GM18873 (cell line): ENCODE results near the gene PDCD2L.
"Not testable (repeated sequence)": the region's sequence is repeated elsewhere in the genome, so short reads cannot be mapped to it uniquely, and the experiment has no call there.

Experiments
- ATAC-seq: cut with Tn5 transposase; IDR thresholded peaks from one replicate; pipeline ENCODE4 v1.9.1; 2021; ENCODE audit warnings: mild to moderate bottlenecking, moderate library complexity, moderate number of reproducible peaks; ENCODE audit not compliant: unreplicated experiment, low FRiP score

Gene PDCD2L

DNA sequence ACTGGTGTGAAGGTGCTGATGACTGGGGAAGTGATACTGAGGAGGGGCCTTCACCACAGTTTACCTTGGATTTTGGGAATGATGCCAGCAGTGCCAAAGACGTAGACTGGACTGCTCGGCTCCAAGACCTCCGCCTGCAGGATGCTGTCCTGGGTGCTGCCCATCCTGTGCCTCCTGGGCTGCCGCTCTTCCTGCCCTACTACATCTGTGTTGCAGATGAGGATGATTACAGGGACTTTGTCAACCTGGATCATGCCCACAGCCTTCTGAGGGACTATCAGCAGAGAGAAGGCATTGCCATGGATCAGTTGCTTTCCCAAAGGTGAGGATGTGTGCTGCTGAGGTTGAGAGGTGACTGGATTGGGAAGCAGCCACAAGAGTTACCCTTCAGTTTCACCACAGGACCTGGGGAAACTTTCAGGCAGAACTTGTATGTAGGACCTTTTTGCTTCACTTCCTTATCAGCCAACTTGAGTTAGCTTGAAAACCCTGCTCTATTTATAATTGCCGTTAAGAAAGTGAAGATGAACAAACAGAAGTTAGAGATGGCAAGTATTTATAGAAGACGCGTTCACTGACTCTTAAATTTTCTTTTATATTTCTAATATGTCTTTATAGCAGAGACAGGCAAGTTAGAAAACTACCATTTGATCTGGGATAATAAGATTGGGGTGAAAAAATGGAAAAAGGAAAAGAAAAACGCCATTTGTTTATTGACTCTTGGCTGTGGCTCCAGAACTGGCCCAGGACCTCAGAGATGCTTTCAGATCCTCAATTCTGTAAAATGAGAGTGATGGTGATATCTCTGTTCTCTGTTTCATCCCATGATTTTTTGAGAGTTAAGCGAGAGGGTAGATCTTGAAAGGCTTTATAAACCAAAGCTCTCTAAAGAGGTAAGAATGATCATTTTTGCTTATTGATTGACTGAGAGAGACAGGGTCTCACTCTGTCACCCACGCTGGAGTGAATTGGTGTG, 5.3 kb downstream of the PDCD2L start:
- ATAC-seq: no peak

DNA sequence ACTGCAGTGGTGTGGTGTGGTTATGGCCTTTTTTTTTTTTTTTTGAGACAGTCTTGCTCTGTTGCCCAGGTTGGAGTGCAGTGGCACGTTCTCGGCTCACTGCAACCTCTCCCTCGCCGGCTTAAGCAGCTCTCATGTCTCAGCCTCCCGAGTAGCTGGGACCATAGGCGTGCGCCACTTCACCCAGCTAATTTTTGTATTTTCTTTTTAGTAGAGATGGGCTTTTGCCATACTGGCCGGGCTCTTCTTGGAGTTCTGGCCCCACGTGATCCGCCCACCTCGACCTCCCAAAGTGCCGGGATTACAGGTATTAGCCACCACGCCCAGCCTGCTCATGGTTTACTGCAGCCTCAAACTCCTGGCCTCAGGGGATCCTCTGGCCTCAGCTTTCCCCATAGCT, 7.0 kb downstream of the PDCD2L start:
- no peak for ATAC-seq

DNA sequence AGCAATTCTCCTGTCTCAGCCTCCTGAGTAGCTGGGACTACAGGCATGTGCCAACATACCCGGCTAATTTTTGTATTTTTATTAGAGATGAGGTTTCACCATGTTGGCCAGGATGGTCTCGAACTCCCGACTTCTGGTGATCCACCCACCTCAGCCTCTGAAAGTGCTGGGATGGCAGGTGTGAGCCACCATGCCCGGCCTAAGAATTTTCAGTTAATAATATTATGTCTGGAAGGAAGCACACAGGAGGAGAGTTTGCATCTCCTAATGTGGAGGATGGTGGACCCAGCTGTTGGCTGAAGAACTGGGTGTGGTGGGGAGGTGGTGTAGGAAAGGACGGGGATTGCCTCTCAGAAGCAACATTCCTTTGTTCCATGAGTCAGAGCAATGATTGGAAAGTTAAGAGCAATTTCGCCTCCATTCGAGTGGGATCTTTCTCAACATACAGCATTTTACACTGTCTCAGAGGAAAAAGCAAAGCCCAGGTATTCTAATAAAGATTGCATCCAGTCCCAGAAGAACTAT, 11.9 kb downstream of the PDCD2L start:
- ATAC-seq: no peak

DNA sequence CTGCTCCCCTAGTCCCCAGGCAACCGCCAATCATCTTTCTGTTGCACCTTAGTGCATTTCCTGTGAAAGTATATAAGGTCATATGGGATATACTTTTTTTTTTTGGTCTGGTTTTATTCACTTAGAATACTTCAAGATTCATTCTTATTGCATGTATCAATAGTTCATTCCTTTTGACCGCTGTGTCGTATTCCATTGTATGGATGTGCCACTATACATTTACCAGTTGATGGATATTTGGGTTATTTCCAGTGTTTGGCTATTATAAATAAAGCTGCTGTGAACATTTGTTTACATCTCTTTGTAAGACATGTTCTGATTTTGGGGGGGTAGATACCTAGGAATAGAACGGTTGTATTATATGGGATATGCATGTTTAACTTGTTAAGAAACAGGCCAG, 14.1 kb downstream of the PDCD2L start:
- ATAC-seq: no peak

DNA sequence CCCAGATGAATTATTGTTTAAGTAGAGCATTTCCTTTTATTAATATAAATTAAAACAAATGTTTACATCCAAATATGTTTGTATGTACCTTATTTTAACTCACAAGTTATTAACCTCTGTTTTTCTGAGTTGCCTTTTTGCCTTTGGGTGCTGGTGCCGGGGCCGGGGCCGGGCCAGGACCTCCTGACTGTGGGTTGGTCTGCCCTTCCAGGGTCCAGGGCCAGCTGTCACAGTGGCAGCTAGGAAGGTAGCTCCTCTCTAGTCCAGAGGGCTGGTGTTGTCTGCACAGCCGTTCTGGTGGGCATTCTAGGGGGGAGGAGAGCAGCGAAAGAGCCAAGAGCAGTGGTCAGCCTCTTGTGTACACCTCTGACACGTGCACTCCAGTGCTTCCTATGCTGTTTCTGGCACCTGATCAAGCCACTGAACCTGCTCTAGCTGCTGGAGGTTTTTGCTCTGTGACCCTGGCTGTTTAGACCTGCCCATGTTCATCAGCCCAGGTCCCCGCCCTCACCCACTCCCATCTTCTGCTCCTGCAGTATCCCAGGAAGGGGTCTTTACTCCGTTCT, 22.0 kb downstream of the PDCD2L start:
- no peak for ATAC-seq

DNA sequence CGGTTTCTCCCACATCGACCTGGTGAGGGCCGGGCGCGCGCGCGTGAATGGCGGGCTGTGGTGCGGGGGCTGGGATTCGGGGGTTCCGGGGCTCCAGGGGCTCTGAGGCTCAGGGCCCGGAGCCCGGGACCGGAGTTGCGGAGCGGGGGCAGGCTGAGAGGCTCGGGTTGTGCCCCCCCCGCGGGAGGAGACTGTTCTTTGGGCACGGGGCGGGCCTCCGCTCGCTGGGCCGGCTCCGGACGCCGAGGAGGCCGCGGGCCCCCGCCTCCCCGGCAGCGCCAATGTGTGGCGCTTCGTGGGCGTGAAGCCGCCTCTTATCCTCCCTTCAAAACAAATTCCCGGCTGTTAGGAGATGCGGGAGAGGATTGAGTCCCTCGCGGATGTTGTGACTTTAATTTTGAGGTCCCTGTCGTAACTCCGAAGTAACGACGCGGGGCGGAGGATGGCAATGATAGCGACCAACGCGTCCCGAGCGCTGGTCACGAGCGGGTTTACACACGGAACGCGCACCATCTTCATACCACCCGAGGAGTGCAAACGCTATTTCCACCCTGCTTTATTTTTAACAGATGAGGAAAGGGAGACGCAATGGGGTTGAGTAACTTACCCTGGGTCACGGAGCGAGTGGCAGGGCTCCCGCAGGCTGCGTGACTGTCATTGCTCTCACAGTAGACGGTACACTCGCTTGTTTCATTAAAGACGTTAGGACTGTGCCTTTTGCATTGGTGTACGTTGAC, 24.5 kb downstream of the PDCD2L start:
- ATAC-seq: no peak

DNA sequence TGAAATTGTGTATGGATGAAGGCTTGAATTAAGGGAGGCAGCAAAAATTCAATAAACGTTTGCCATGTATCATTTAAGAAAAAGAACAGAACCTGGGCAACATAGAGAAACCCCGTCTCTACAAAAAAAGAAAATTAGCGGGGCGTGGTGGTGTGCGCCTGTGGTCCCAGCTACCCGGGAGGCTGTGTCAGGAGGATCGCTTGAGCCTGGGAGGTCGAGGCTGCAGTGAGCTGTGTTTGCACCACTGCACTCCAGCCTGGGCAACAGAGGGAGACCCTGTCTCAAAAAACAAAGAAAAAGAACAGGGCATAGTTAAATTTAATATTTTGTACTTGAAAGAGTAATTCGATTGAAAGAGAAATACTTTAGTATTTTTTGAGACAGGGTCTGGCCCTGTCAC, 25.4 kb downstream of the PDCD2L start:
- ATAC-seq: no peak

DNA sequence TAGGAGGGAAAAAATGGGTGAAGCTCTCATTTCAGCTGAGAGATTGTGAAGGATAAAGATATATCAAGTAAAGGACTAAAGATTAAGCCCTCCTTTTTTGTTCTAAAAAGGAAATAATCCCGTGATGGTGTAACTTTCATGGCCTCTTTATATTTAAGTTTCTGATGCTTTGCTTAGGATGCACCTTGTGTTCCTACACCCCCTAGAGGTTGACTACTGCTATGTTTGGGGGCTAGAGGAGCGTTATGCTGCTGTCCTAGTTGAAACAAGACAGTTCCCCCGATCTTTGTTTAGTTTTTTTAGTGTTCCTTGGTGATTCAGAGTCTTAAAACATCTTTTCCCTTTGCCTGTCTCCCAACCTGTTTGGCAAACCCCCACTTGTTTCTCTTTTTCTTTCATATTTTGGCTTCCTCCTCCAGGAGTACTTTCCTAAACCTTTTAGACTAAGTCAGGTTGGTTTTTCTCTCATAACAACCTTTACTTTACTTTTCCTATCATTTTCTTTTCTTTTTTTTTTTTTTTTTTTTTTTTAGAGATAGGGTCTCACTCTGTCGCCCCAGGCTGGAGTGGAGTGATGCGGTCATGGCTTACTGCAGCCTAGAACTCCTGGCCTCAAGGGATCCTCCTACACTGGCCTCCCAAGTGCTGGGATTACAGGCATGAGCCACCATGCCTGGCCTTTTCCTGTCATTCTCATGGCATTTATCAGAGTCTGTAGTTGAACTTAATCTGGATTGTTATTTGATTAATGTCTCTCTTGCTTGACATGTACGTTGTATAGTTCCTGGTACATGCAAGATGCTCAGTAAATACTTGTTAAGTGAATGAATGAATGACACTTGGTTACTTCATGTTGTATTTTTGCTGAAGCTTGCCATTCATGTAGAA, 26.8 kb downstream of the PDCD2L start:
- ATAC-seq: no peak

DNA sequence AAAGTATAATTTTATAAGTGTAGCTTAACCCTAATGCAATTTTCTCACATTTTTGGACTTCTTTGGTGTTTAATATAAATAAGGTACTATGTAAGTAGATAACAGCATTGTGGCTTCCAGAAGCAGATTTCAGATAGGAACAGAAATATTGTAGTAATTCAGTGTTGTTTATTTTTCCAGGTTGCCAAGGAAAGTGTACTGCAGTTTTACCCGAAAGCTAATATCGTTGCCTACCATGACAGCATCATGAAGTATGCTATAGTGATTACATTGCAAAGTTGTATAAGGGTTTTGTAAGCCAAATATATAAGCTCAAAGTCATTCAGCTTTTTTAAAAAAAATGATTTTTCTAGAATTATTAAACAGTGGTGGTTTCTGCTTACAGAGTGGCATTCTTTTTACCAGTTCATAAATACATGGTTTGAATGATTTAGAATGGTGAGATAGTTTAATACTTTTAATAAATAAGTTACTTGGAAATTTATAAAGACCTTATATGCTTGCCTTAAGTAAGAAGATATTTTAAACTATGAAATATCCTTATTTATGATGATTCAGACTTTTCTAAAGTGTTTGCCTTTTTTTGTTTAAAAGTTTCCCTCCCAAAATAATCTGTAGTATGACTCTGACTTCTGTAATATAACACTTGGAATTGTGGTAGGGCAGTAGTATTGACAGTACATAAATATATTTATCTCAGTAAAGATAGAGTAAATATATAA, 27.6 kb downstream of the PDCD2L start:
- ATAC-seq: no peak

DNA sequence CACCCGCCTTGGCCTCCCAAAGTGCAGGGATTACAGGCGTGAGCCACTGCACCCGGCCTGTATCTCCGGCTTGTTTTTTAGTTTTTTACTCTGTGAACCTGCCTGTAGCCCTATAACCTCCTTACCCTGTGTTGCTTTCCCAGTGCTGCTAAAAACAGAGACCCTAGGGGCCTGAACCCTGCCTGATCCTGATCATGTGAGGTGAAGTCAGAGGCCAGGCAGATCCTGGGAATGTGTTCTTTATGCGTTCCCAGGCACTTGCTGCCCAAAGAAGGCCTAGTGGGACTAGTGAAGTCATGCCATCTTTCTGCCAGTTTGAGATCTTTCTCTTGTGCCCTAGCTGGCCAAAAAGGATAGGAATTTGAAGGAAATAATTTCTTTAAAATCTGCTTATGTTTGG, 28.6 kb downstream of the PDCD2L start:
- no peak for ATAC-seq

DNA sequence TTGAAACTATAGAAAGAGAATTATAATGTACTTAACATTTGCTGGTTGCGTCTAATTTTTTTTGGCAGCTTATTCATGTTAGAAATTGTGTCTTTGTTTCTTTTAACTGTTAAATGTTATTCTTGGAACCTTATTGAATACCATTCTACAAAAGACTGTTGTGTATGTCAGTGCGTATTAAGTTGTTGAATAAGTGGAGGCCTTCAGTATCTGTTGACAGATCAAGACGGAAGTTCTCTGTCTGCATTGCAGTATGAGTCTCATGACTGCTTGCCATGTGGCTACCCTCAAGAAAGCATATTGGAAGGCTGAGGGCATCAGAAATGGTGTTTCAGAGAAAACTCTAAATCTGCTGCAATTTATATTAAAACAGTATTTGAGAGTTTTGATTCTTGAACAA, 32.5 kb downstream of the PDCD2L start:
- ATAC-seq: no peak

DNA sequence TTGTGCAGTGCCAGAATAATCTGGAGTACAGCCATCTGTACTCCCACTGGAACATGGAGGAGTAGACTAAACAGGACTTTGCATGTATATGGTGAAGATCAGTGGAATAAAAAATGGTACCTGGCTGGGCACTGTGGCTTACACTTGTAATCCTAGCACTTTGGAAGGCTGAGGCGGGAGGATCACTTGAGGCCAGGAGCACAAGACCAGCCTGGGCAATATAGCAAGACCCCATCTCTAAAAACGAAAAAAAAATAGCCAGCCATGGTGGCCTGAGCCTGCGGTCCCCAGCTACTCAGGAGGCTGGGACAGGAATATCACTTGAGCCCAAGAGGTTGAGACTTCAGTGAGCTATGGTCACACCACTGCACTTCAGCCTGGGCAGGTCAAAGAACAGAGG, 44.0 kb downstream of the PDCD2L start:
- no peak for ATAC-seq

DNA sequence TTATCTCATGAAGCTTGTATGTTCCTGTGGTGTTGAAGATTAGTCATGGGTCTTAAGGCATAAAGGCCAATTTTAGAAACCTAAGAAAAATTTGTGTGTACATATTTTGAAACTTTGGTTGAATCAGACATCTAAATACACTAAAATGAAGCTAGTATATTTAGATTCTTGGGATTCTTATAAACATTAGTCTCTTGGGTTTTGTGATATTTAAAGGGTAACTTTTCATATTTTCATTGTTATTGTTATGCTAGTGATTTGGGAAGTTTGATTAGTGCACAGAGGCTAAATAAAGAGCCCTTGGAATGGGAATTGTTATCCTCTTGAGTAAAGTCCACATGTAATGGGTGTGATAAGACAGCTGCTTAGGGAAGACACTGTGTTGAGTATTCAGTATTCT, 48.5 kb downstream of the PDCD2L start:
- no peak for ATAC-seq

DNA sequence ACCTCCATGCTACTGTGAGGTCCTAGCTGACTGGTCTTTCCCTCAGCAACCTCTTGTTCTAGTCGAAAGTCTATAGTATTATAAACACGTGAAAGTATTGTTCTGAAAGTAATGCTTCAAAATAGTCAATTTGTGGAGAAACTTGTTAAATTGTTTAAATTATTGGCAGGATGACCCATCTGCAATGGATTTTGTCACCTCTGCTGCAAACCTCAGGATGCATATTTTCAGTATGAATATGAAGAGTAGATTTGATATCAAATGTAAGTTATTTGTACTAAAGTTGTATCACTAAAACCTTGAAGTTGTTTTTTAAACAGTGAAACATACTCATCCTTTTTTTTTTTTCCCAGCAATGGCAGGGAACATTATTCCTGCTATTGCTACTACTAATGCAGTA, 49.9 kb downstream of the PDCD2L start:
- no peak for ATAC-seq

DNA sequence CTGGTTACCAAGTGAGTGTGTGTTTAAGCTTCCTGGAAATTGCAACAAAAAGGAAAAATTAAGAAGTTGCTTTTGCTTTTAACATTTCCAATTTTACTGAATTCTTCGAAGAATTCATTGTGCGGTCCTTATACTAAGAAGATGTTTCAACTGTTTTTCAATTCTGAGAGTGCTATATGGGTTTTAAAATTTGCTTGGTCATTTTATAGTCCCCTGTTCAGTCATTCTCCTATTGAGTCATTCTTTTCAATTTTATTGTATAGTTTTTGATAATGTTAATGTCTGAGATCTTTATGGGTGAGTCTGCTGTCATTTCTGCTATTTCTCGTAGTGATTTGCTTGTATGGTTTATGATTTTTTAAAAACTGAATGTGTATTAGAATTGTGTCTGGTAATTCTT, 50.5 kb downstream of the PDCD2L start:
- ATAC-seq: no peak

DNA sequence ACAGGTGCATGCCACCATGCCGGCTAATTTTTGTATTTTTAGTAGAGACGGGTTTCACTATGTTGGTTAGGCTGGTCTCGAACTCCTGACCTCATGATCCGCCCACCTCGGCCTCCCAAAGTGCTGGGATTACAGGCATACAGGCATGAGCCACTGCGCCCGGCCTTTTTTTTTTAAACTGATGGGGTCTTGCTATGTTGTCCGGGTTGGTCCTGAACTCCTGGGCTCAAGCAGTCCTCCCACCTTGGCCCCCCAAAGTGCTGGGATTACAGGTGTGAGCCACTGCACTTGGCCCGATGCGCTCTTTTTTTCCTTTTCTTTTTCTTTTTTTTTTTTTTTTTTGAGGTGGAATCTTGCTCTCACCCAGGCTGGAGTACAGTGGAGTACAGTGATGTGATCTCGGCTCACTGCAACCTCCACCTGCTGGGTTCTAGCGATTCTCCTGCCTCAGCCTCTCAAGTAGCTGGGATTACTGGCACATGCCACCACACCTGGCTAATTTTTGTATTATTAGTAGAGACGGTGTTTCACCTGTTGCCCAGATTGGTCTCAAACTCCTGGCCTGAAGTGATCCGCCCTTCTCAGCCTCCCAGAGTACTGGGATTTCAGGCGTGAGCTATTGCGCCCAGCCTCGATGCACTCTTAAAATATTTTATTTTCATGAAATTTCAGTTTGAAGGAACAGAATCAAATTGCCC, 51.7 kb downstream of the PDCD2L start:
- not testable (repeated sequence) for ATAC-seq

DNA sequence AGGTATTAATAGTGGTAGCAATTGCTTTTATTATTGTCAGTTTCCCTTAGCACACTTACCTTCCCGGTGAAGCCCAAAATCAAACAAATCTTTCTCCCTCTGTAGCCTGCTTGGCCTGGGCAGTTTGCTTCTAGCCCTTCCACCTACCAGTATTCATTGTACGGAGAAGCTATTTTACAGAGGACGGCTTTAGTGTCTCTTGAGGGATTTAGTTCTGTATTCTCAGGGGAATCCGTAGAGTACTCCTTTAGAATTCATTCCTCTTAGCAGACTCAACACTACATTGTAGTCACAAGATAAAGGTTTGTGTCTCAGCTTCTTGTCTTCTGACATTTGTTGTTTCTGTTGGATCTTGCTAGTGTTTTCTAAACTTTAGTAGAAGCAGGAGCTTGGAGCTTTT, 53.2 kb downstream of the PDCD2L start:
- ATAC-seq: no peak

DNA sequence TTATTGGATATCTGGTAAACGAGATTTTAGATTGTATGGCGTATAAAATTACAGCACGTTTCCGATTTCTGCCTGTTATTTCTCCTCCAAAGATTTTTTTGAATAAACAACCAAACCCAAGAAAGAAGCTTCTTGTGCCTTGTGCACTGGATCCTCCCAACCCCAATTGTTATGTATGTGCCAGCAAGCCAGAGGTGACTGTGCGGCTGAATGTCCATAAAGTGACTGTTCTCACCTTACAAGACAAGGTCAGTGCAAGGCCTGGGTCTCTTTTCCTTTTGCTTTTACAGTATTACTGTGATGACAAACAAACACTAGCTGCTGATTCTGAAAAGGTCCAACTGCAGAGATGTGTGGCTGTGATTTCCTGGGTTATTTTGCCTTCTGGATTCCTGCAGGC, 54.5 kb downstream of the PDCD2L start:
- ATAC-seq: no peak

DNA sequence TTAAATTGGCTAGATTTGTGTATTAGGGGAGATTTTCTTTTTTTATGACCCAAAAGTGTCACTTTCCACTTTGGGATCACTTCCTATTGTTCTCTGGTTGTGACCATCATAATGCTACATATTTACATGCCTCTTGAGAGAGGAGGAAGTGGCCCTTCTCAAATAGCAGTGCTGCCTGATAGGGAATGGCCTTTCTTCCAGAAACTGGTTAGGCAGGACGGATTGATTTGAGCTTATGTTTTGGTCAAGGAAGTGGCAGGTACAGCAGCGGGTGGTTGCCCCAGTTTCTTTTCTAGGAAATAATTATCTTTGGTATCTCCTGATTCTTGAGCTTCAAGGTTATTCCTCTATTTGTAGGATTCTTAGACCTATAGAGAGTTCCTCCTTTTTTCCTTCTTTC, 55.4 kb downstream of the PDCD2L start:
- ATAC-seq: no peak
